A673 (cell line): ENCODE measurements around the gene PLXNA3. TPM values are rescaled to one million over a fixed set of nuclear protein-coding genes. Genes with fewer than 3 reads are reported as not detected.

Experiments
- BruUV-seq: library from RNA; stranded (reverse); fragments of 400-500 nt; replicated peaks from 2 replicates; lab custom pipeline; 2021; lab: Mats Ljungman, UMichigan
- CTCF ChIA-PET: fragments of 300-600 bp; sonication (Branson Sonifier 250); formaldehyde crosslinking; loops from one replicate; lab custom pipeline; 2022; ENCODE audit warnings: antibody characterized with exemption; lab: Charles Lee
- POLR2A ChIA-PET: fragments of 300-600 bp; sonication (Branson Sonifier 250); formaldehyde crosslinking; loops from one replicate; lab custom pipeline; 2022; ENCODE audit warnings: antibody characterized with exemption; ENCODE audit not compliant: low non-redundant PET; lab: Charles Lee
- DNase-seq: peaks from one replicate; pipeline ENCODE4 v3.0.0-alpha.2; 2015; ENCODE audit warnings: low spot score
- H3K27ac ChIP-seq: fragments of 200-600 bp; sonication (generic); 2 replicates; pipeline ENCODE4 v1.5.1; 2016; ENCODE audit warnings: mixed run types, low read depth, mild to moderate bottlenecking, mixed read lengths, antibody characterized with exemption, low read length; ENCODE audit not compliant: poor library complexity, severe bottlenecking
- H3K27me3 ChIP-seq: fragments of 200-600 bp; sonication (generic); replicated peaks from 2 replicates; pipeline ENCODE4 v1.6.1; 2017; ENCODE audit warnings: mixed run types, low read depth, mild to moderate bottlenecking, mixed read lengths, antibody characterized with exemption, low read length; ENCODE audit not compliant: insufficient read depth, poor library complexity
- H3K36me3 ChIP-seq: fragments of 200-600 bp; sonication (generic); 2 replicates; pipeline ENCODE4 v1.6.1; 2016; ENCODE audit warnings: mixed run types, mild to moderate bottlenecking, mixed read lengths, antibody characterized with exemption, low read length; ENCODE audit not compliant: insufficient read depth, poor library complexity, severe bottlenecking
- H3K4me1 ChIP-seq: fragments of 200-600 bp; sonication (generic); 2 replicates; pipeline ENCODE4 v1.6.1; 2017; ENCODE audit warnings: mixed run types, mild to moderate bottlenecking, mixed read lengths, antibody characterized with exemption, low read length; ENCODE audit not compliant: insufficient read depth, poor library complexity, severe bottlenecking
- H3K4me3 ChIP-seq: fragments of 200-600 bp; sonication (generic); 2 replicates; pipeline ENCODE4 v1.5.1; 2016; ENCODE audit warnings: low read depth, mixed run types, mild to moderate bottlenecking, mixed read lengths, low read length; ENCODE audit not compliant: poor library complexity, severe bottlenecking
- H3K9me3 ChIP-seq: fragments of 200-600 bp; sonication (generic); 2 replicates; pipeline ENCODE4 v1.6.1; 2016; ENCODE audit warnings: mixed run types, low read depth, mild to moderate bottlenecking, mixed read lengths, antibody characterized with exemption, low read length; ENCODE audit not compliant: poor library complexity, severe bottlenecking
- CTCF ChIP-seq: fragments of 300-800, 200-600 bp; sonication (generic); conservative IDR thresholded peaks from 2 replicates; pipeline ENCODE4 v1.5.1; 2017; ENCODE audit warnings: low read depth, mild to moderate bottlenecking, antibody characterized with exemption, low read length, moderate library complexity, mixed read lengths
- EZH2 ChIP-seq: fragments of 200-600 bp; sonication (generic); IDR thresholded peaks from 2 replicates; pipeline ENCODE4 v1.6.1; 2017; ENCODE audit warnings: borderline replicate concordance, low read depth, mild to moderate bottlenecking, mixed read lengths, antibody characterized with exemption, low read length; ENCODE audit not compliant: poor library complexity, severe bottlenecking
- intact Hi-C: fragments of 100-400 bp; cut with micrococcal nuclease; formaldehyde crosslinking; loops from one replicate; pipeline ENCODE4 v1.10.0; 2022; ENCODE audit not compliant: unreplicated experiment
- total RNA-seq: library from RNA; stranded (reverse); gene quantifications from 2 replicates; pipeline ENCODE4 v1.2.3, GENCODE V29; 2021

PLXNA3 gene
- total RNA-seq, 1 experiment from 2014 or later: 54.6 TPM

- DNase-seq: no peak
- CTCF ChIA-PET: no interaction called here
- peaks cover 11% of the 10 kb centered on the region for H3K36me3 ChIP-seq
- intact Hi-C loops: no loop called here
- H3K27ac ChIP-seq: no peak overlapping the region
- H3K4me1 ChIP-seq: peaks cover 5% of the 10 kb centered on the region
- H3K27me3 ChIP-seq: no peaks in the 10 kb centered on the region
- POLR2A ChIA-PET: no interaction called here
- no peaks in the 10 kb centered on the region for H3K9me3 ChIP-seq
- no peak overlapping the region for H3K4me3 ChIP-seq
- no TSS peak for BruUV-seq
- TF ChIP-seq EZH2: no peak
- TF ChIP-seq CTCF: no peak
Observed at GRCh38 chrX:154489182-154489581, 31.1 kb downstream of the PLXNA3 start.

- CTCF ChIA-PET: no interaction called here
- peaks cover 5% of the 10 kb centered on the region for H3K4me1 ChIP-seq
- H3K27me3 ChIP-seq: no peaks in the 10 kb centered on the region
- H3K27ac ChIP-seq: peak overlapping the region; percentile 80
- H3K9me3 ChIP-seq: no peaks in the 10 kb centered on the region
- BruUV-seq: no TSS peak
- TF ChIP-seq EZH2 (no peak), CTCF (no peak)
- intact Hi-C loops: no loop called here
- peak overlapping the region; percentile 60 for H3K4me3 ChIP-seq
- DNase-seq: no peak
- H3K36me3 ChIP-seq: peaks cover 4% of the 10 kb centered on the region
- POLR2A ChIA-PET: no interaction called here
Observed at GRCh38 chrX:154490021-154490413, 31.9 kb downstream of the PLXNA3 start.

- DNase-seq: peak; percentile 94
- Histone ChIP-seq H3K27ac (peak within 1 kb of the TSS; percentile 85), H3K4me1 (peaks cover 3% of the 10 kb centered on the region), H3K27me3 (no peaks in the 10 kb centered on the region), H3K4me3 (peak within 1 kb of the TSS; percentile 60), H3K36me3 (no peaks in the 10 kb centered on the region), H3K9me3 (no peaks in the 10 kb centered on the region)
- TF ChIP-seq CTCF (no peak), EZH2 (no peak)
- ChIA-PET CTCF (no interaction called here), POLR2A (no interaction called here)
- no TSS peak for BruUV-seq
- intact Hi-C loops: no loop called here
Observed at GRCh38 chrX:154490414-154491083, 32.5 kb downstream of the PLXNA3 start, which contains the start of gene SLC10A3. Gene SLC10A3, minus strand, starts transcription at chrX:154490629. Its CDS starts 1,689 bp downstream, at chrX:154488940.
